Neural progenitor cell (in vitro differentiated cells): ENCODE results near the gene COMMD1. TPM values are rescaled to one million over a fixed set of nuclear protein-coding genes. Genes with fewer than 3 reads are reported as not detected.
A peak's percentile ranks its signal among the peaks of the same experiment; 100 is the strongest.

Experiments used
- DNase-seq: peaks from one replicate; pipeline ENCODE4 v3.0.0-alpha.2; 2016; ENCODE audit warnings: low spot score
- H2AFZ ChIP-seq: fragments of 200-600 bp; sonication (generic); replicated peaks from 2 replicates; pipeline ENCODE4 v1.6.1; 2016; ENCODE audit warnings: antibody characterized with exemption
- H3F3A ChIP-seq: fragments of 200-600 bp; sonication (generic); 2 replicates; pipeline ENCODE4 v1.6.1; 2016; ENCODE audit warnings: antibody characterized with exemption, low read depth
- H3K27ac ChIP-seq: fragments of 200-600 bp; sonication (generic); 2 replicates; pipeline ENCODE4 v1.5.1; 2016; ENCODE audit warnings: mild to moderate bottlenecking
- H3K27me3 ChIP-seq: fragments of 200-600 bp; sonication (generic); 2 replicates; pipeline ENCODE4 v1.6.1; 2016; ENCODE audit warnings: mild to moderate bottlenecking, moderate library complexity
- H3K36me3 ChIP-seq: fragments of 200-600 bp; sonication (generic); 2 replicates; pipeline ENCODE4 v1.5.1; 2016
- H3K4me1 ChIP-seq: fragments of 200-600 bp; sonication (generic); 2 replicates; pipeline ENCODE4 v1.6.1; 2016; ENCODE audit warnings: mixed run types
- H3K4me2 ChIP-seq: fragments of 200-600 bp; sonication (generic); 2 replicates; pipeline ENCODE4 v1.6.1; 2016
- H3K4me3 ChIP-seq: fragments of 200-600 bp; sonication (generic); 2 replicates; pipeline ENCODE4 v1.5.1; 2016
- H3K79me2 ChIP-seq: fragments of 200-600 bp; sonication (generic); 2 replicates; pipeline ENCODE4 v1.6.1; 2016; ENCODE audit warnings: low read depth
- H3K9ac ChIP-seq: fragments of 200-600 bp; sonication (generic); 2 replicates; pipeline ENCODE4 v1.6.1; 2016
- H3K9me3 ChIP-seq: fragments of 200-600 bp; sonication (generic); 2 replicates; pipeline ENCODE4 v1.5.1; 2016; ENCODE audit warnings: low read depth
- H4K20me1 ChIP-seq: fragments of 200-600 bp; sonication (generic); 2 replicates; pipeline ENCODE4 v1.6.1; 2016; ENCODE audit warnings: low read depth
- H3K27ac Mint-ChIP-seq: 3 replicates; pipeline ENCODE4 v1.8.0; 2021; ENCODE audit warnings: mixed read lengths
- H3K27me3 Mint-ChIP-seq: 2 replicates; pipeline ENCODE4 v1.8.0; 2022; ENCODE audit warnings: low read depth, mild to moderate bottlenecking, inconsistent platforms, moderate library complexity, mixed read lengths; ENCODE audit not compliant: insufficient read depth
- H3K36me3 Mint-ChIP-seq: 3 replicates; pipeline ENCODE4 v1.8.0; 2021; ENCODE audit warnings: mixed read lengths
- H3K4me1 Mint-ChIP-seq: 3 replicates; pipeline ENCODE4 v1.8.0; 2021; ENCODE audit warnings: mixed read lengths
- H3K4me3 Mint-ChIP-seq: 3 replicates; pipeline ENCODE4 v1.8.0; 2021; ENCODE audit warnings: mild to moderate bottlenecking, moderate library complexity, mixed read lengths
- H3K9me3 Mint-ChIP-seq: 3 replicates; pipeline ENCODE4 v1.8.0; 2020; ENCODE audit warnings: mixed read lengths
- CTCF ChIP-seq: fragments of 200-600 bp; sonication (generic); IDR thresholded peaks from 2 replicates; pipeline ENCODE4 v1.5.1; 2017; ENCODE audit warnings: antibody characterized with exemption, mild to moderate bottlenecking
- EZH2 ChIP-seq: fragments of 200-600 bp; sonication (generic); IDR thresholded peaks from 2 replicates; pipeline ENCODE4 v1.6.1; 2017; ENCODE audit warnings: antibody characterized with exemption, mild to moderate bottlenecking, moderate library complexity
- EZH2phosphoT487 ChIP-seq: fragments of 200-600 bp; sonication (generic); IDR thresholded peaks from 2 replicates; pipeline ENCODE4 v1.6.1; 2017; ENCODE audit warnings: antibody characterized with exemption
- total RNA-seq: library from RNA; depleted of rRNA; stranded (reverse); fragments of >200 nt; gene quantifications from 2 replicates; pipeline ENCODE4 v1.2.3, GENCODE V29; 2015; ENCODE audit warnings: low replicate concordance

COMMD1 gene
- total RNA-seq, 1 donor from 2014 or later, result 26.7 TPM

DNA sequence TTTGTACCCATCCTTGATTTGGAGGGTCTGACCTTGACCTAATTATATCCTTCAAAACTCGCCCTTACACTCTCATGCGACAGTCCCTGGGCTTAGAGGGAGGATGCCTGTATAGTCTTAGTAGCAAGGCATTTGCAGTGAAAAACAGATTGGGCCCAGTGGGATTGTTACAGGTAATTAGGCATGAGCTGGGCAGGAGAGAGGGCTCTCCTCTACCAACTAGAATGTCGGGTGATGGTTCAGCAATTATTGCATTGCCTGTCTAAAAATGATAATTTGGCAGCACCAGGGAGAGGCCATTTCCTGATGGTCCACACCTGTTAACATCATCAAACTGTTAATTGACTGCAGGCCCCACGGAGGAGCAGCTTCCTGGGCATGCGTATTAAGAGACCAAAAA, 32.4 kb downstream of the COMMD1 start:
- Mint-ChIP-seq H3K36me3 (no peaks in the 10 kb centered on the region), H3K27me3 (peaks cover 2% of the 10 kb centered on the region), H3K4me3 (no peak overlapping the region), H3K27ac (peak overlapping the region; percentile 25), H3K4me1 (no peaks in the 10 kb centered on the region), H3K9me3 (peaks cover 2% of the 10 kb centered on the region)
- no peaks in the 10 kb centered on the region for H3K36me3 ChIP-seq
- no peak overlapping the region for H3K4me3 ChIP-seq
- H2AFZ ChIP-seq, result no peak overlapping the region
- H3K27me3 ChIP-seq, result no peaks in the 10 kb centered on the region
- H3F3A ChIP-seq, result no peaks in the 10 kb centered on the region
- H4K20me1 ChIP-seq, result no peaks in the 10 kb centered on the region
- no peak overlapping the region for H3K4me2 ChIP-seq
- no peak overlapping the region for H3K27ac ChIP-seq
- no peak overlapping the region for H3K9ac ChIP-seq
- TF ChIP-seq EZH2phosphoT487 (no peak), EZH2 (no peak), CTCF (no peak)
- no peaks in the 10 kb centered on the region for H3K9me3 ChIP-seq
- no peaks in the 10 kb centered on the region for H3K79me2 ChIP-seq
- H3K4me1 ChIP-seq, result no peaks in the 10 kb centered on the region
- DNase-seq, result no peak

DNA sequence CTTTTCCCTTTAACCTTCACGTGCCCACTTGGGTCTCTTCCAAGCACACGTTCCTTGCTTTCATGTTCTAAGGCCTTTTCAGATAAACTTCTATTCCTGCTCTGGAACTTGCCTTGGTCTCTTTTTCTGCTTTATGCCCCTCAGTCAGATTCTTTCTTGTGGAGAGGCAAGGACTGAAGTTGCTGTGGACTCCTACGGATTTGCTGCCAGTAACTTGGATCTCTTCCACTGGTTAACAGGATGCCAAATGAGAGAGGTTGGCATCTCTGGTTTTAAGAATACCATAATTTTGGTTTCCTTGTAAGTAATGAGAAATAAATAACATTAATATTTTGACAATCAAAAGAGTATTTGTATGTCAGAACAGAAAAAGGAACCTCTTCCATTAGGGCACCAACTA, 33.0 kb downstream of the COMMD1 start:
- Histone ChIP-seq H3K27me3 (no peaks in the 10 kb centered on the region), H3K79me2 (no peaks in the 10 kb centered on the region), H3K27ac (no peak overlapping the region), H3F3A (no peaks in the 10 kb centered on the region), H3K36me3 (no peaks in the 10 kb centered on the region), H3K4me3 (no peak overlapping the region), H3K9ac (no peak overlapping the region), H3K9me3 (no peaks in the 10 kb centered on the region), H4K20me1 (no peaks in the 10 kb centered on the region), H3K4me1 (no peaks in the 10 kb centered on the region), H3K4me2 (no peak overlapping the region), H2AFZ (no peak overlapping the region)
- H3K36me3 Mint-ChIP-seq, result peaks cover 2% of the 10 kb centered on the region
- H3K9me3 Mint-ChIP-seq, result peaks cover 2% of the 10 kb centered on the region
- H3K27me3 Mint-ChIP-seq, result peaks cover 4% of the 10 kb centered on the region
- H3K4me1 Mint-ChIP-seq, result no peaks in the 10 kb centered on the region
- no peak overlapping the region for H3K27ac Mint-ChIP-seq
- H3K4me3 Mint-ChIP-seq, result no peak overlapping the region
- DNase-seq, result no peak
- TF ChIP-seq EZH2 (no peak), EZH2phosphoT487 (no peak), CTCF (no peak)

DNA sequence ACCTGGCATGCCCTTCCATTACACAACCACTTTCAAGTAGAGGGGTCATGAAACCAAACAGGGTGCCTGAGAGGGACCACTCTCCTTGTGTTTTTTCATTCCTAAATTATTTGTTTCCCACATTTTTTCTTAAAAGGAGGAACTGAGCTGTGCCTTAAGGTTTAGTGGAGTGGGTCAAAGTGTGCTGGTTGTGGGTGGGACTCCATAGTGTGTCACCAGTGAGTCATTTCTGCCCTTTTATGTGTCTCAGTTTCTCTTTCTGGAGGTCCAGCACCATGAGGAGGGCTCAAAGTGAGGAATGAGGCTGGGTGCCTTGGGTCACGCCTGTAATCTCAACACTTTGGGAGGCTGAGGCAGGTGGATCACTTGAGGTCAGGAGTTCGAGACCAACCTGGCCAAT, 37.8 kb downstream of the COMMD1 start:
- Histone ChIP-seq H3F3A (no peaks in the 10 kb centered on the region), H2AFZ (no peak overlapping the region), H3K27ac (no peak overlapping the region)

More for the DNA sequence above, 37.8 kb downstream of the COMMD1 start:
- H3K36me3 Mint-ChIP-seq, result peaks cover 2% of the 10 kb centered on the region
- Histone ChIP-seq H4K20me1 (no peaks in the 10 kb centered on the region), H3K36me3 (no peaks in the 10 kb centered on the region), H3K4me2 (no peak overlapping the region), H3K4me1 (peaks cover 8% of the 10 kb centered on the region), H3K27me3 (no peaks in the 10 kb centered on the region), H3K9ac (no peak overlapping the region), H3K79me2 (no peaks in the 10 kb centered on the region), H3K4me3 (no peak overlapping the region), H3K9me3 (no peaks in the 10 kb centered on the region)
- H3K4me1 Mint-ChIP-seq, result no peaks in the 10 kb centered on the region
- no peak overlapping the region for H3K4me3 Mint-ChIP-seq
- TF ChIP-seq EZH2phosphoT487 (no peak), CTCF (no peak), EZH2 (no peak)
- H3K9me3 Mint-ChIP-seq, result no peaks in the 10 kb centered on the region
- no peak for DNase-seq
- peaks cover 5% of the 10 kb centered on the region for H3K27me3 Mint-ChIP-seq
- no peak overlapping the region for H3K27ac Mint-ChIP-seq
